Activated CD8-positive, alpha-beta memory T cell treated with anti-CD3 and anti-CD28 coated beads for 36 hours (primary cell): ENCODE results near the gene CENATAC. TPM values are rescaled to one million over a fixed set of nuclear protein-coding genes. Genes with fewer than 3 reads are reported as not detected.
"Not testable (repeated sequence)": the region's sequence is repeated elsewhere in the genome, so short reads cannot be mapped to it uniquely, and the experiment has no call there.

Experiments used
- CTCF ChIA-PET: fragments of 350-600 bp; sonication (Branson Sonifier 250); formaldehyde crosslinking; loops from one replicate; lab custom pipeline; 2021; ENCODE audit warnings: antibody characterized with exemption; lab: Charles Lee
- POLR2A ChIA-PET: fragments of 350-600 bp; sonication (Branson Sonifier 250); formaldehyde crosslinking; loops from one replicate; lab custom pipeline; 2021; ENCODE audit warnings: antibody characterized with exemption; lab: Charles Lee
- total RNA-seq, 2 experiments: library from RNA; stranded (reverse); gene quantifications; one replicate each; pipeline ENCODE4 v1.2.3, GENCODE V29; 2021

The CENATAC gene
- total RNA-seq, 2 experiments from 2014 or later, result 32.7 to 33.4 TPM

DNA sequence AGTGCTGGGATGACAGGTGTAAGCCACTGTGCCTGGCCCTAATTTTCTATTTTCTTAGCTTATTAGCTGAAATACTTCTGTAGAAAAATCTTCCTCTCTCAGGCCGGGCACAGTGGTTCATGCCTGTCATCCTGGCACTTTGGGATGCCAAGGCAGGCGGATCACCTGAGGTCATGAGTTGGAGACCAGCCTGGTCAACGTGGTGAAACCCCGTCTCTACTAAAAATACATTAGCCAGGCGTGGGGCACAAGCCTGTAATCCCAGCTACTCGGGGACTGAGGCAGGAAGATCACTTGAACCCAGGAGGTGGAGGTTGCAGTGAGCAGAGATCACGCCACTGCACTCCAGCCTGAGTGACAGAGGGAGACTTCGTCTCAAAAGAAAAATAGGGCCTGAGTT is 13.6 kb upstream of the CENATAC start:
- POLR2A ChIA-PET, result interaction anchor here (0.5 kb wide), 1 partner anchor 57 kb away, joined by 6 read pairs; no protein-coding TSS in a partner anchor
- CTCF ChIA-PET, result not testable (repeated sequence)

DNA sequence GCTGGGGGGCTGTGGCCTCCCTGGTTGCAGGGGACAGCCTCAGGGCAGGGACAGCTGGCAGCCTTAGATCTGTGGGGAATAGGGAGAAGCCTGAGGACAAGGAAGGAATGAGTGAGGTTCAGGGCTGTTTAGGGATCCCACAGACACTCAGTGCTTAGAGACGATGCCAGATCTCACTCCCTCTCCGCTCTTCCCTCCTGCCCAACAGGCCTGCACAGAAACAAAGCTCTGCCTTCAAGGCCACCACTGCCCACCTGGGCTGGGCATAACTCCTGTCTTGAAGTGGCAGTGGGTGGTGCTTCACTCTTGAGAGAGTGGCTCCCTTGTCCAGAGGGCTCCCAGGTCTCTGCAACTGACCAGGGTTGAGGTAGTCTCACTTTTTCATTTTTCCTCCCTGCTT is 13.1 kb upstream of the CENATAC start:
- CTCF ChIA-PET, result interaction anchor here (0.6 kb wide), 1 partner anchor 364 kb away, joined by 3 read pairs; no protein-coding TSS in a partner anchor
- POLR2A ChIA-PET, result interaction anchor here (0.5 kb wide), 1 partner anchor 56 kb away, joined by 6 read pairs; no protein-coding TSS in a partner anchor

DNA sequence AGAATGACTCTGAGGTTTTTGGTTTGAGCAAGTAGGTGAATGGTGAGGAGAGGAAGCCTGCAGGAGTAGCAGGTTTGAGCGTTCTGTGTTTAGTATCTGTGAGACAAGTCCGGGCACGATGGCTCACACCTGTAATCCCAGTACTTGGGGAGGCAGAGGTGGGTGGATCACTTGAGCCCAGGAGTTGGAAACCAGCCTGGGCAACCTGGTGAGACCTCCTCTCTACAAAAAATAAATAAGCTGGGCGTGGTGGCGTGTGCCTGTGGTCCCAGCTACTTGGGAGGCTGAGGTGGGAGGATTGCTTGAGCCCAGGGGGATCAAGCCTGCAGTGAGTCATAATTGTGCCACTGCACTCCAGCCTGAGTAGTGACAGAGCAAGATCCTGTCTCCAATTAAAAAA is 9.7 kb upstream of the CENATAC start:
- POLR2A ChIA-PET, result no interaction called here
- CTCF ChIA-PET, result no interaction called here

DNA sequence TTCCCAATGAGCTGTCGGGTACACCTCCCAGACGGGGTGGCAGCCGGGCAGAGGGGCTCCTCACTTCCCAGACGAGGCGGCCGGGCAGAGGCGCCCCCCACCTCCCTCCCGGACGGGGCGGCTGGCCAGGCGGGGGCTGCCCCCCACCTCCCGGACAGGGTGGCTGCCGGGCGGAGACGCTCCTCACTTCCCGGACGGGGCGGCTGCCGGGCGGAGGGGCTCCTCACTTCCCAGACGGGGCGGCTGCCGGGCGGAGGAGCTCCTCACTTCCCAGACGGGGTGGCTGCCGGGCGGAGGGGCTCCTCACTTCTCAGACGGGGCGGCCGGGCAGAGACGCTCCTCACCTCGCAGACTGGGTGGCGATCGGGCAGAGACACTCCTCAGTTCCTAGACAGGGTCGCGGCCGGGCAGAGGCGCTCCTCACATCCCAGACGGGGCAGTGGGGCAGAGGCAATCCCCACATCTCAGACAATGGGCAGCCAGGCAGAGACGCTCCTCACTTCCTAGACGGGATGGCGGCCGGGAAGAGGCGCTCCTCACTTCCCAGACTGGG is 6.4 kb upstream of the CENATAC start:
- POLR2A ChIA-PET, CTCF ChIA-PET: not testable (repeated sequence)

DNA sequence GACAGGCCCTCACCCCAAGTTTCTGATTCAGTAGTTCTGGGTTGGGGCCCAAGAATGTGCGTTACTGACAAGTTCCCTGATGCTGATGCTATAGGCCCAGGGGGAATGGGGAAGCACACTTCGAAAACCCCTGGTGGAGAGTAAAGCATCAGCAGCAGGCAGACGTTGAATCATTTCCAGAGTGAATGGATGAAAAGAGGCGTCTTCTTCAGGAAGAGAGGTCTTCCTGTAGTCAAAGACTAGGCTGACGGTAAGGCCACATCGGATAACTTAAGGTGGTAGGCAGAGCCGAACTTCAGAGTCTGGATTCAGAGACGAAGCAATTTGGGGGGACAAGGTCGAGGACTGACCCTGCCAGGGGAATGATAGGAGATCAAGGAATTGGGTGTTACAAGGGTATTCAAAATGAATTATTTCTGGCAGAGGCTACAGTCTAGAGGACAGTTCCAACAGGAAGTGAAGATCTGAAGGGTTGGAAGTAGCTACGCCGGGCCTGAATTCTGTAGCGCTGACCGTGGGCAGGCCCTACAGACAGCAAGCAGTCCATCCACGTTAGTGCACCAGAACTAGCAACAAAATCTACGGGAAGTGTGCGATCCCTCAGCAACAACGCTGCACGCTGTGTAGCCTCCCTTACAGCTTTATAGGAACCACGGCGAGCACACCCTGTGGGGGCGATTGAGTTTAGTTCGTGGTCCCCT is 862 bp upstream of the CENATAC start:
- CTCF ChIA-PET, result interaction anchor here (0.6 to 1.8 kb wide), 7 partner anchors 18 to 92 kb away, joined by 3 to 5 read pairs (median 3); partner anchors contain the start of gene VPS11
- POLR2A ChIA-PET, result interaction anchor here (0.5 to 2.4 kb wide), 8 partner anchors 11 to 460 kb away, joined by 3 to 18 read pairs (median 3); partner anchors contain the start of genes RPS25 and TRAPPC4

DNA sequence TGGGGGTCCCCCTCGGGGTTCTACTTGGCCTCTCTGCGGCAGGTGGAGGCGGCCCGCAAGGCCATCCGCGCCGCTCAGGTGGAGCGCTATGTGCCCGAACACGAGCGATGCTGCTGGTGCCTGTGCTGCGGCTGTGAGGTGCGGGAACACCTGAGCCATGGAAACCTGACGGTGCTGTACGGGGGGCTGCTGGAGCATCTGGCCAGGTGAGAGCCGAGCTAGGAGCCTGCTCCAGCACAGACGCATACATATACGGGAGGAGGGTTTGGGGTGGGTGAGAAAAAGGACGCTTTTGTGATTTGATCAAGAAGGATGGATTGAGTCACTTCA is 415 bp downstream of the CENATAC start:
- POLR2A ChIA-PET, result interaction anchor here (0.6 to 2.4 kb wide), 3 partner anchors 20 to 1837 kb away, joined by 3 to 18 read pairs (median 3); partner anchors contain the start of genes RPS25 and TRAPPC4
- CTCF ChIA-PET, result interaction anchor here (0.6 to 1.8 kb wide), 2 partner anchors 69 to 121 kb away, joined by 3 to 5 read pairs; no protein-coding TSS in a partner anchor

DNA sequence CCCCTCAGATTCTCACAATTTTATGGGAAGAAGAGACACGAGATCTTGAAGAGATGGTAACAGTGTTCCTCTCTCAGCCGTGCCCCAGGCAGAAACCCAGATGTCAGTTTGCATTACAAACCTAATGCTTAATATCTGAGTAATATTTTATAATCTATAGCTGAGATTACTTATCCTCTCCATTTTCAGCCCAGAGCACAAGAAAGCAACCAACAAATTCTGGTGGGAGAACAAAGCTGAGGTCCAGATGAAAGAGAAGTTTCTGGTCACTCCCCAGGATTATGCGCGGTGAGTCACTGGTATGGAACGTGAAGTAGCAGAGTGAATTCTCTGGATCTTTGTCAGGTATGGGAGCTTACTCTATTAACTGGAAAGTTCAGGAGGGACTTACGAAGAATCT is 884 bp downstream of the CENATAC start:
- CTCF ChIA-PET, result no interaction called here
- POLR2A ChIA-PET, result interaction anchor here (2.4 kb wide), 1 partner anchor 19 kb away, joined by 18 read pairs; the partner anchor contains the start of genes RPS25 and TRAPPC4

DNA sequence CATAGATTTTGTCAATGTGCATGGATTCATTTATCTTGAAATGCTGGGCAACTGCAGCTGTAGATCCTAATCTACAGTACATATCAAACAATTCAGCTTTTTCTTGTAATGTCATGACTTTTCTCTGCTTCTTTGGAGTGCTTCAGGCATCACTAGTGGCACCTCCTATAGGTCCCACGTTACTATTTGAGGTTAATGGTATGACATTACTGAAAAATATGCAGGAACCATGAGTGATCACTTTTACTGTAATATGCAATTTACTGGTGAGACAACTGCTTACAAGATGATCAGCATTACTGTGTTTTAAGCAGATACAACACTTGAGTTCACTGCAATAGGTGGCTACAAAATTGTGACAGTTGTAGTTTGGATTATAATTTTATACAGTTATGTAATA is 3.0 kb downstream of the CENATAC start:
- ChIA-PET POLR2A (interaction anchor here (1.0 kb wide), 1 partner anchor 18 kb away, joined by 3 read pairs; no protein-coding TSS in a partner anchor), CTCF (interaction anchor here (0.7 kb wide), 1 partner anchor 392 kb away, joined by 3 read pairs; no protein-coding TSS in a partner anchor)

DNA sequence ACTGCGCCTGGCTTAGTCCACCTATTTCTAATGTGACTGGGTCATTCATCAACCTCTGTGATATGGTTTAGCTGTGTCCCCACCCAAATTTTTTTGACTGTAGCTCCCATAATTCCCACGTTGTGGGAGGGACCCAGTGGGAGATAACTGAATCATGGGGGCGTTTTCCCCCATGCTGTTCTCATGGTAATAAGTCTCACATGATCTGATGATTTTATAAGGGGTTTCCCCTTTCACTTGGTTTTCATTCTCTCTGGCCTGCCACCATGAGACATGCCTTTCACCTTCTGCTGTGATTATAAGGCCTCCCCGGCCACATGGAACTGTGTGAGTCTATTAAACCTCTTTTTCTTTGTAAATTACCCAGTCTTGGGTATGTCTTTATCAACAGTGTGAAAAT is 8.7 kb downstream of the CENATAC start:
- POLR2A ChIA-PET, result interaction anchor here (0.6 kb wide), 1 partner anchor 8 kb away, joined by 6 read pairs; no protein-coding TSS in a partner anchor
- CTCF ChIA-PET, result no interaction called here

DNA sequence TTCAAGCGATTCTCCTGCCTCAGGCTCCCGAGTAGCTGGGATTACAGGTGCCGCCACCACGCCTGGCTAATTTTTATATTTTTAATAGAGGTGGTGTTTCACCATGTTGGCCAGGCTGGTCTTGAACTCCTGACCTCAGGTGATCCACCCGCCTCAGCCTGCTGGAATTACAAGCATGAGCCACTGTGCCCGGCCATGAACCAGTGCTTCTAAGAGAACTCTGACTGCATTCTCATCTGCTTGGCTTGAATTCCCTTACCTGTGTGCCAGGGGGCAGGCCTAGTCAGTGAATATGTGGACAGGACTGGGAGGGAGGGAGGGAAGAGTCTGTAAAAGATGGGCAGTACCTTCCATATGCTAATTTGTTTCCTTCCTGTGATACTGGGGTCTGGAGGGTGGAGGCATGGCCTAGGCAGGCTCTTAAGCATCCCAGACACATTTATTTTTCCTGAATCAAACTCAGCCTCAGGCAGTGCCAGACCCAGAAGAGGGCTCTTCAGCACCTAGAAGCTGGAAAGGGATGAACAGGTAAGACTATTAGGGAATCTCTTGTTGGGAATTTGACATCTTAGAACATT is 13.6 kb downstream of the CENATAC start:
- CTCF ChIA-PET, result interaction anchor here (1.4 kb wide), 1 partner anchor 310 kb away, joined by 3 read pairs; no protein-coding TSS in a partner anchor
- POLR2A ChIA-PET, result interaction anchor here (0.6 kb wide), 1 partner anchor 115 kb away, joined by 3 read pairs; no protein-coding TSS in a partner anchor

DNA sequence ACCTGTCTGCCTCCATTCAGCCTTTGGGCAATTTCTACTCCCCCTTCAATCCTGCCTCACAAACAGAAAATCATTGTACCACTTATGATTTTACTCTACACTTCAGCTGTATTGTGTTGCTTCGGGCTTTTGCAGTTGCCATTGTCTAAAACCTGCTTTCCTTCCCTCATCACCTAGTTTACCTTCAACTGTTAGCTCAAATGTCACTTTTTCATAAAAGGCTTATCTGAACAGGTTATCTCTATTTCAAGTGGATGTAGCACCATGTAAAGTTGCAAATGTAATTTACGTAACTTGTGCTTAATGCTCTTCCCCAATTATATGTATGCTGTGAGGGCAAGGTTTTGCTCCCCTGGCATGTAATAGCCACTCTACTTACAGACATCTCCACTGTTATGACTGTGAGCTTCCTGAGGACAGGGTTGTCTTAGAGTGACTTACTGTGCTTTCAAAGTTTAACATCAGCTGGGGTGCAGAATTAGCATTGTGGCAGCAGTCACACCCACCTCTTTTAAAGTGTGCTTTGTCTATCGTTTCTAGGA is 14.8 kb downstream of the CENATAC start:
- CTCF ChIA-PET, result interaction anchor here (1.3 kb wide), 1 partner anchor 11 kb away, joined by 3 read pairs; no protein-coding TSS in a partner anchor
- POLR2A ChIA-PET, result interaction anchor here (0.6 to 0.7 kb wide), 2 partner anchors 10 to 15 kb away, joined by 3 to 5 read pairs; no protein-coding TSS in a partner anchor

DNA sequence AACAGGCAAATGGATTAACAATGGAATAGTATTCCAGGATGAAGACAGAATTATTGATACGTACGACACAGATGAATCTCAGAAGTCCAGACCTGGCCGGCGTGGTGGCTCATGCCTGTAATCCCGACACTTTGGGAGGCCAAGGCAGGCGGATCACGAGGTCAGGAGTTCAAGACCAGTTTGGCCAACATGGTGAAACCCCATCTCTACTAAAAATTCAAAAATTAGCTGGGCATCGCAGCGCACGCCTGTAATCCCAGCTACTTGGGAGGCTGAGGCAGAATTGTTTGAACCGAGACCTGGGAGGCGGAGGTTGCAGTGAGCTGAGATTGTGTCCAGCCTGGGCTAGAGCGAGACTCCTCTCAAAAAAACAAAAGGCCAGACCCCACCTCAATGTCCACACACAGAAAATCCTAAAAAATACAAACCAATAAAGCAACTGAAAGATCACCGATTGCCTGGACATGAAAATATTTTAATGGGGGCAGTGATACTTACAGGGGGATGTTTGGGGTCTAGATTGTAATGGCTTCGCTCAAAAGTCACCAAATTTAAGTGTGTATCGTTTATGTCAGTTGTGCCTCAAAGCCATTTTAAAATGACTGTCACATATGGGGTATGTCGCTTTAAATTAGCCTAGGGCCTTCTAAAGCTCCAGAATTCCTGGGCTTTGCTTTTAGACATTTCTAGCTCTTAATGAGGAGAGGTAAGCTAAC is 16.4 kb downstream of the CENATAC start:
- ChIA-PET POLR2A (interaction anchor here (0.6 to 1.4 kb wide), 6 partner anchors 8 to 618 kb away, joined by 3 to 6 read pairs (median 4); partner anchors contain the start of gene CENATAC), CTCF (interaction anchor here (0.9 to 1.3 kb wide), 3 partner anchors 10 to 42 kb away, joined by 3 to 4 read pairs (median 3); partner anchors contain the start of gene HYOU1)

DNA sequence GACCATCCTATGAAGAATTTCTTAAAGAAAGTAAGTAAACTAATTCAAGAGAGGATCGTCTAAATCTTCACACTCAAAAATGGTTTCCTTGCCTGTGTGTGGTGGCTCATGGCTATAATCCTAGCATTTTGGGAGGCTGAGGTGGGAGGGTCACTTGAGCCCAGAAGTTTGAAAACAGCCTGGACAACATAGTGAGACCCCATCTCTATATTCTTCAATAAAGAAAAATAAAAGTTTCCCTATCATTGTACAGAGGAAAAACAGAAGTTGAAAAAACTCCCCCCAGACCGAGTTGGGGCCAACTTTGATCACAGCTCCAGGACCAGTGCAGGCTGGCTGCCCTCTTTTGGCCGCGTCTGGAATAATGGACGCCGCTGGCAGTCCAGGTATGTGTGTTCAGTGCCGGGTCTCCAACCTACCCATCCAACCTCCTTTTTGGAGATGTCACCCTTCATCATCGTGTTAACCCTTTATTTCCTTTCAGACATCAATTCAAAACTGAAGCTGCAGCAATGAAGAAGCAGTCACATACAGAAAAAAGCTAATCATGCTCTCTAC is 17.2 kb downstream of the CENATAC start:
- POLR2A ChIA-PET, result interaction anchor here (0.8 to 1.4 kb wide), 4 partner anchors 10 to 41 kb away, joined by 3 to 4 read pairs (median 3); partner anchors contain the start of gene CENATAC
- CTCF ChIA-PET, result interaction anchor here (0.8 to 1.5 kb wide), 3 partner anchors 18 to 224 kb away, joined by 3 to 4 read pairs (median 3); partner anchors contain the start of genes CENATAC, DDX6 and HYOU1

DNA sequence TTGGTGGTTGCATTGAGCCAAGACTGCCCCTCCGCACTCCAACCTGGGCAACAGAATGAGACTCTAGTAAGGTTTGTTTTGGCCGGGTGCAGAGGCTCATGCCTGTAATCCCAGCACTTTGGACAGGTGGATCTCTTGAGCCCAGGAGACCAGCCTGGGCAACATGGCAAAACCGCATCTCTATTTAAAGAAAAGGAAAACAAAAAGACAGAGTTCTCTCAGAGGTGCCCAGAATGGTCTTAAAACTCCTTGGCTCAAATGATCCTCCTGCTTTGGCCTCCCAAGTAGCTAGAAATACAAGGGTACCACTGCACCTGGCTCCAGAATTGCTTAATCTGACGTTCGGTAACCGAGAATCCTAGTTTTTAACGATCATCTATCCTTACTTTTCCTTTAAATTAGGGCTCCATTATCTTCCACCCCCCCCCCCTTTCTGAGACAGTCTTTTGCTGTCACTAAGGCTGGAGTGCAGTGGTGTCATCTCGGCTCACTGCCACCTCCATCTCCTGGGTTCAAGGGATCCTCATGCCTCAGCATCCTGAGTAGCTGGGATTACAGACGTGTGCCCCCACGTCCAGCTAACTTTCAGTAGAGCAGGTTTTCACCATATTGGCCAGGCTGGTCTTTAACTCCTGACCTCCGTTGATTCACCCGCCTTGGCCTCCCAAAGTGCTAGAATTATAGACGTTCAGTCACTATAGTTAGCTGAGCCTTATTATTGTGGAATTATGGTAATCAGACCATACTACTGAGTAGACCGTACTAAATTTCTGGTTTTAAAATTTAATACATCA is 18.5 kb downstream of the CENATAC start:
- ChIA-PET POLR2A (interaction anchor here (0.7 to 1.4 kb wide), 5 partner anchors 12 to 91 kb away, joined by 3 to 9 read pairs (median 3); no protein-coding TSS in a partner anchor), CTCF (interaction anchor here (1.0 to 1.5 kb wide), 3 partner anchors 14 to 225 kb away, joined by 3 to 4 read pairs (median 3); partner anchors contain the start of gene DDX6)

DNA sequence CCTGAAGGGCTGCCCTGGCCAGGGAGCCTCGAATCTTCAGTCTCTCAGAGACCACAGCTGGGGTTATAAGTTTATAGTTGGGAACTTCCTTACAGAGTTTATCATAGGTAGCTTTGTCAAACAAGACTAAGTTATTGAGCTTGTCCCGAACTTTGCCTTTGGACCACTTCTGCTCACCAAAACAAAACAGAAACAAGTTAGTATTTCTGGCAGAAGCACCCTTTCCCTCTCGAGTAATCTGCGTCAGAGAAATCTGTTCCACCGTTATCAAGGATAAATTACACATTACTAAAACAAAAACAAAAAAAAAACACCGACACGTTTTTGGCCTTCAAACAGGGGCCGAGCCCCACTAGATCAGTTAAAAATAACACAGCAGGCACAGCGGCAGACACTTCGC is 19.4 kb downstream of the CENATAC start:
- POLR2A ChIA-PET, result interaction anchor here (2.8 kb wide), 1 partner anchor 19 kb away, joined by 18 read pairs; the partner anchor contains the start of gene CENATAC
- CTCF ChIA-PET, result not testable (repeated sequence)
